HG03175 (cell line): ENCODE results near the gene CFAP221.

Experiments
- ATAC-seq: cut with Tn5 transposase; IDR thresholded peaks from one replicate; pipeline ENCODE4 v1.9.1; 2021; ENCODE audit warnings: mild to moderate bottlenecking, moderate library complexity; ENCODE audit not compliant: unreplicated experiment

Gene CFAP221

GRCh38 chr2:119544075-119544938 lies at the start of gene CFAP221:
Gene CFAP221 (plus strand): TSS chr2:119544449. CDS start chr2:119546132, 1,683 bp downstream.
- ATAC-seq = peak; percentile 74

GRCh38 chr2:119495948-119496347 lies 48.3 kb upstream of the CFAP221 start:
- ATAC-seq = no peak

- no peak for ATAC-seq
Measured at GRCh38 chr2:119496682-119497081, 47.6 kb upstream of the CFAP221 start.

GRCh38 chr2:119508756-119509155 lies 35.5 kb upstream of the CFAP221 start:
- no peak for ATAC-seq

- ATAC-seq = no peak
Measured at GRCh38 chr2:119511989-119512388, 32.3 kb upstream of the CFAP221 start.

GRCh38 chr2:119512946-119513345 lies 31.3 kb upstream of the CFAP221 start:
- no peak for ATAC-seq

- ATAC-seq = no peak
Measured at GRCh38 chr2:119513832-119514231, 30.4 kb upstream of the CFAP221 start.

GRCh38 chr2:119516121-119516520 lies 28.1 kb upstream of the CFAP221 start:
- no peak for ATAC-seq

- peak; percentile 96 for ATAC-seq
Measured at GRCh38 chr2:119517433-119517832, 26.8 kb upstream of the CFAP221 start.

GRCh38 chr2:119518401-119519056 lies 25.7 kb upstream of the CFAP221 start:
- no peak for ATAC-seq

- ATAC-seq = no peak
Measured at GRCh38 chr2:119519057-119519408, 25.2 kb upstream of the CFAP221 start.

GRCh38 chr2:119520696-119521432 lies 23.4 kb upstream of the CFAP221 start:
- ATAC-seq = no peak

GRCh38 chr2:119521433-119522050 lies 22.7 kb upstream of the CFAP221 start:
- no peak for ATAC-seq

- no peak for ATAC-seq
Measured at GRCh38 chr2:119522671-119523070, 21.6 kb upstream of the CFAP221 start.

GRCh38 chr2:119523383-119523951 lies 20.8 kb upstream of the CFAP221 start:
- ATAC-seq = no peak

GRCh38 chr2:119523952-119524694 lies 20.1 kb upstream of the CFAP221 start, which contains the start of gene SCTR:
Gene SCTR (minus strand): TSS chr2:119524483. CDS start chr2:119524226, 257 bp downstream.
- ATAC-seq = no peak

GRCh38 chr2:119525614-119526013 lies 18.6 kb upstream of the CFAP221 start:
- ATAC-seq = no peak

- ATAC-seq = no peak
Measured at GRCh38 chr2:119527999-119528398, 16.2 kb upstream of the CFAP221 start.

GRCh38 chr2:119531292-119531691 lies 13.0 kb upstream of the CFAP221 start:
- ATAC-seq = no peak

- no peak for ATAC-seq
Measured at GRCh38 chr2:119533560-119533959, 10.7 kb upstream of the CFAP221 start.
